Stimulated activated naive CD8-positive, alpha-beta T cell treated with anti-CD3 and anti-CD28 coated beads, Interleukin-15, Interleukin-2, amounts not matched to agents 100 U/mL and 50 U/mL, for 24 hours (primary cell): ENCODE measurements around the gene ALDH3B2.

ENCODE experiments used
- ATAC-seq: fragments of 150-1000 bp; cut with Tn5 transposase; one replicate; pipeline ENCODE4 v1.10.0; 2021
- DNase-seq: peaks from one replicate; pipeline ENCODE4 v3.0.0; 2021

Gene ALDH3B2

GRCh38 chr11:67613960-67614715 is 60.3 kb downstream of the ALDH3B2 start:
- ATAC-seq, result peak; percentile 88

GRCh38 chr11:67613313-67613959 is 61.0 kb downstream of the ALDH3B2 start:
- DNase-seq, result no peak
- no peak for ATAC-seq

More at GRCh38 chr11:67613960-67614715, 60.3 kb downstream of the ALDH3B2 start:
- DNase-seq, result peak; percentile 85

GRCh38 chr11:67612751-67613150 is 61.7 kb downstream of the ALDH3B2 start:
- DNase-seq (no peak), ATAC-seq (no peak)
